B cell (primary cell): ENCODE measurements around the gene SDK1. TPM values are rescaled to one million over a fixed set of nuclear protein-coding genes. Genes with fewer than 3 reads are reported as not detected.

ENCODE experiments used
- ATAC-seq: fragments of 200-7000 bp; cut with Tn5 transposase; one replicate; pipeline ENCODE4 v1.10.0; 2021; ENCODE audit warnings: low read depth, mild to moderate bottlenecking, moderate number of reproducible peaks, moderate library complexity
- CTCF ChIA-PET: fragments of 350-600 bp; sonication (Branson Sonifier 250); formaldehyde crosslinking; loops from one replicate; lab custom pipeline; 2021; ENCODE audit warnings: antibody characterized with exemption, inconsistent platforms; lab: Charles Lee
- POLR2A ChIA-PET: fragments of 350-600 bp; sonication (Branson Sonifier 250); formaldehyde crosslinking; loops from one replicate; lab custom pipeline; 2021; ENCODE audit warnings: antibody characterized with exemption; lab: Charles Lee
- DNase-seq: peaks from one replicate; pipeline ENCODE4 v3.0.0; 2013
- H2AFZ ChIP-seq: 2 replicates; pipeline ENCODE4 v1.6.1; 2012; ENCODE audit warnings: mild to moderate bottlenecking, low read depth, low read length; ENCODE audit not compliant: insufficient read depth, poor library complexity, severe bottlenecking
- H3K27ac ChIP-seq, 2 donors: 1 replicate in 1 of 2; 2 replicates in 1 of 2; pipeline ENCODE4 v1.5.1; 2012 to 2013; ENCODE audit warnings: low read length in 2 of 2, mild to moderate bottlenecking in 2 of 2, moderate library complexity in 1 of 2
- H3K27me3 ChIP-seq, 4 experiments: fragments of 200-600 bp in 1 of 4; sonication (generic) in 1 of 4; replicated peaks in 1 of 4; 1 replicate in 2 of 4; 2 replicates in 2 of 4; pipeline versions ENCODE4 v1.6.1 to v1.7.0; 2013 to 2016; ENCODE audit warnings: low read length in 3 of 4, mild to moderate bottlenecking in 2 of 4, mixed read lengths in 1 of 4, moderate library complexity in 1 of 4; ENCODE audit not compliant: insufficient read depth in 4 of 4, control insufficient read depth in 3 of 4; ENCODE audit errors: control extremely low read depth in 1 of 4
- H3K36me3 ChIP-seq, 2 experiments: replicated peaks in 1 of 2; 1 replicate in 1 of 2; 2 replicates in 1 of 2; pipeline versions ENCODE4 v1.6.1 to v1.7.1; 2013; ENCODE audit warnings: low read length in 1 of 2; ENCODE audit not compliant: insufficient read depth in 2 of 2, control insufficient read depth in 1 of 2; ENCODE audit errors: control extremely low read depth in 1 of 2, extremely low read depth in 1 of 2
- H3K4me1 ChIP-seq, 2 donors: fragments of 200-600 bp in 1 of 2; sonication (generic) in 1 of 2; 1 replicate in 1 of 2; 2 replicates in 1 of 2; pipeline versions ENCODE4 v1.5.1 to v1.6.1; 2013 to 2017; ENCODE audit warnings: low read length in 2 of 2; ENCODE audit not compliant: control insufficient read depth in 2 of 2, insufficient read depth in 2 of 2
- H3K4me2 ChIP-seq: replicated peaks from 2 replicates; pipeline ENCODE3; 2012; ENCODE audit warnings: mild to moderate bottlenecking, low read depth, low read length; ENCODE audit not compliant: poor library complexity, severe bottlenecking
- H3K4me3 ChIP-seq, 5 experiments: fragments of 200-600 bp in 1 of 5; sonication (generic) in 1 of 5; 1 replicate in 3 of 5; 2 replicates in 2 of 5; pipeline versions ENCODE4 v1.5.1 to v1.7.0; 2011 to 2016; ENCODE audit warnings: low read length in 4 of 5, mild to moderate bottlenecking in 4 of 5, low read depth in 2 of 5, control low read depth in 1 of 5, moderate library complexity in 1 of 5; ENCODE audit not compliant: insufficient read depth in 1 of 5; ENCODE audit errors: control extremely low read depth in 1 of 5, extremely low read depth in 1 of 5
- H3K79me2 ChIP-seq: fragments of 200-600 bp; sonication (generic); one replicate; pipeline ENCODE4 v1.6.0; 2016; ENCODE audit warnings: low read length; ENCODE audit not compliant: control insufficient read depth, insufficient read depth
- H3K9ac ChIP-seq: fragments of 200-600 bp; sonication (generic); 2 replicates; pipeline ENCODE4 v1.6.1; 2017; ENCODE audit warnings: mild to moderate bottlenecking, low read length, moderate library complexity
- H3K9me3 ChIP-seq, 3 donors: one replicate each; pipeline versions ENCODE4 v1.6.1 to v1.7.1; 2013; ENCODE audit warnings: low read length in 2 of 3; ENCODE audit not compliant: control insufficient read depth in 2 of 3, insufficient read depth in 1 of 3; ENCODE audit errors: control extremely low read depth in 1 of 3
- H4K20me1 ChIP-seq: 2 replicates; pipeline ENCODE4 v1.6.0; 2012; ENCODE audit warnings: mild to moderate bottlenecking, low read length; ENCODE audit not compliant: insufficient read depth, control insufficient read depth, poor library complexity, severe bottlenecking
- H3K27ac Mint-ChIP-seq: one replicate; pipeline ENCODE4 v1.8.0; 2021; ENCODE audit warnings: mixed read lengths
- H3K27me3 Mint-ChIP-seq: one replicate; pipeline ENCODE4 v1.8.0; 2021; ENCODE audit warnings: mixed read lengths
- H3K4me1 Mint-ChIP-seq: one replicate; pipeline ENCODE4 v1.8.0; 2021; ENCODE audit warnings: mixed read lengths
- H3K4me3 Mint-ChIP-seq: one replicate; pipeline ENCODE4 v1.8.0; 2021; ENCODE audit warnings: mixed read lengths
- H3K9me3 Mint-ChIP-seq: one replicate; pipeline ENCODE4 v1.8.0; 2022; ENCODE audit warnings: mixed read lengths; ENCODE audit not compliant: insufficient read depth
- EZH2 ChIP-seq: IDR thresholded peaks from 2 replicates; pipeline ENCODE4 v1.6.1; 2012; ENCODE audit warnings: borderline replicate concordance, low read depth, mild to moderate bottlenecking, moderate library complexity, low read length; ENCODE audit not compliant: insufficient read depth, poor library complexity, severe bottlenecking
- WGBS: methylation state at CpG from one replicate; pipeline ENCODE4 v1.1.5; 2013; ENCODE audit warnings: missing lambda C conversion rate; ENCODE audit not compliant: insufficient coverage; 5-methylcytosine and 5-hydroxymethylcytosine counted together
- intact Hi-C: fragments of 100-400 bp; cut with micrococcal nuclease; formaldehyde crosslinking; loops from one replicate; pipeline ENCODE4 v1.10.0; 2022
- polyA plus RNA-seq: library from polyadenylated mRNA; depleted of rRNA; stranded (reverse); fragments of >200 nt; gene quantifications from 2 replicates; pipeline ENCODE4 v1.2.3, GENCODE V29; 2012
- total RNA-seq, 2 donors: library from RNA; stranded (reverse); fragments of 120-200 nt in 1 of 2; gene quantifications; 1 replicate in 1 of 2; 2 replicates in 1 of 2; pipeline versions ENCODE4 v1.2.3 to v1.2.4, GENCODE V29; 2013 to 2022
- TF ChIP-seq, protein P1 (sequence below): fragments of 200-600 bp; IDR thresholded peaks from one replicate; pipeline ENCODE4 v1.8.0; 2022; ENCODE audit warnings: antibody characterized with exemption, mild to moderate bottlenecking

The SDK1 gene
- total and polyA plus RNA-seq, 2 donors (not counting 1 experiment from before 2014, with no cell fraction given): 0.73 to 2.0 TPM

DNA sequence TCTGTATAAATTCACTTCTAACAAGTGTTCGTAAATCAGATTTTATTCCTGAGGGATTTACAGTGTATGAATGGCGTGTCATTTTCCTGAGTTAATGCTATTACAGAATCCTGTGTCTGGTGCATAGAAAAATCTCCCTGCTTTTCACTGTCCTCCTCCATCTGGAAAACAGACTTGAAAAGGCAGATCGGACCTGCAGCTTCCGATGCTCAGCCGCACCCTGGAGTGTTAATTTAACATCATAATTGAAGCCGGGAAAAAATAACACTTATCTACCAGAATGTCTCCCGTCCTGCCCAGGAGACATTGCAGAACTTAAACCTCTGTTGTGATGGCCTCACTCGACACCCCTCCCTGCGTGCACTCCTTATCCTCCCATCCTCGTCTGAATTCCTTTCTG lies 939.0 kb downstream of the SDK1 start:
- TF ChIP-seq, protein P1, sequence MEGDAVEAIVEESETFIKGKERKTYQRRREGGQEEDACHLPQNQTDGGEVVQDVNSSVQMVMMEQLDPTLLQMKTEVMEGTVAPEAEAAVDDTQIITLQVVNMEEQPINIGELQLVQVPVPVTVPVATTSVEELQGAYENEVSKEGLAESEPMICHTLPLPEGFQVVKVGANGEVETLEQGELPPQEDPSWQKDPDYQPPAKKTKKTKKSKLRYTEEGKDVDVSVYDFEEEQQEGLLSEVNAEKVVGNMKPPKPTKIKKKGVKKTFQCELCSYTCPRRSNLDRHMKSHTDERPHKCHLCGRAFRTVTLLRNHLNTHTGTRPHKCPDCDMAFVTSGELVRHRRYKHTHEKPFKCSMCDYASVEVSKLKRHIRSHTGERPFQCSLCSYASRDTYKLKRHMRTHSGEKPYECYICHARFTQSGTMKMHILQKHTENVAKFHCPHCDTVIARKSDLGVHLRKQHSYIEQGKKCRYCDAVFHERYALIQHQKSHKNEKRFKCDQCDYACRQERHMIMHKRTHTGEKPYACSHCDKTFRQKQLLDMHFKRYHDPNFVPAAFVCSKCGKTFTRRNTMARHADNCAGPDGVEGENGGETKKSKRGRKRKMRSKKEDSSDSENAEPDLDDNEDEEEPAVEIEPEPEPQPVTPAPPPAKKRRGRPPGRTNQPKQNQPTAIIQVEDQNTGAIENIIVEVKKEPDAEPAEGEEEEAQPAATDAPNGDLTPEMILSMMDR: no peak
- no peak for TF ChIP-seq EZH2
- intact Hi-C loops: no loop called here
- Histone ChIP-seq H3K36me3 (no peaks in the 10 kb centered on the region), H3K27me3 (no peaks in the 10 kb centered on the region), H3K4me1 (no peaks in the 10 kb centered on the region), H3K4me2 (no peak overlapping the region), H3K27ac (no peak overlapping the region), H2AFZ (no peak overlapping the region), H3K9ac (no peak overlapping the region), H3K79me2 (no peaks in the 10 kb centered on the region), H3K9me3 (peaks cover 0 to 23% (median 0%) of the 10 kb centered on the region in 3 donors), H4K20me1 (no peaks in the 10 kb centered on the region), H3K4me3 (no peak overlapping the region)
- Mint-ChIP-seq H3K27ac (no peak overlapping the region), H3K4me1 (no peaks in the 10 kb centered on the region), H3K27me3 (no peaks in the 10 kb centered on the region), H3K9me3 (peaks cover 3% of the 10 kb centered on the region), H3K4me3 (no peak overlapping the region)
- ATAC-seq: no peak
- ChIA-PET POLR2A (no interaction called here), CTCF (no interaction called here)
- WGBS: 91% methylated on average over 8 of the region's 10 CpGs
- DNase-seq: no peak

DNA sequence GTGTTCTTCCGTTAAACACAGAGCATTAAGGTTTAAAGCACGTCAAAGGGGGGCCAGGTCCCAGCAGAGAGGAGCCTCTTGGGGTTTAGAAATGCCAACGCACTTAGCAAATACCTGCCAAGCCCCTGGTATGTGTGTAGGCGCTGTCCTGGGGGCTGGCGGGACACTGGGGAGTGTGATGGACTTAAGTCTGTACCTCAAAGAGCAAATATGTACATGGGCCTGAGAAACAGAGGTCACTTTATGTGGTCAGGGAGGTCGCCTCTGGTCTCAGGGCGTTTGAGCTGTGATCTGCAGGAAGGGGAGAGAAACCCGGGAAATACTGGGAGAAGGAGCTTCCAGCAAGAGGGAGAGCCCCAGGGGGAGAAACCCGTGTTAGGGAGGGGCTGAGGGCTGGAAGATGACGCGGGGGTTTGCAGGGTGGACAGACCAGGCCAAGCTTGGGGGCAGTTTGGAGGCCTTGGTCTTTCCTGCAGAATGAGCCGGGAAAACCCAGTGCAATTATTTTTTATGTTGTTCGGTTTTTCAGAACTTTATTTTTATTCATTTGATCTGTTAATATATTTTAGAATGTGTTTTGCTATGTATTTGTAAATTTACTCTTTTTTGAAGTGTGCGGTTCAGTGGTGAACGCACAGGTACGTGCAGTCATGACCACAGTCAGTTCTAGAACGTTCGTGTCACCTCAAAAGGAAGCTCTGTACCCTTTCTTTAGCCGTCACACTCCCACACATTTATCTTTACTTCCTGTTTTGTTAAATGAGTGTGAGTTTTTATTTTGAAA lies 939.7 kb downstream of the SDK1 start:
- Histone ChIP-seq H3K27me3 (no peaks in the 10 kb centered on the region), H2AFZ (no peak overlapping the region), H3K27ac (no peak overlapping the region), H3K9me3 (peaks cover 0 to 29% (median 0%) of the 10 kb centered on the region in 3 donors), H3K4me1 (no peaks in the 10 kb centered on the region), H3K4me3 (no peak overlapping the region), H3K9ac (no peak overlapping the region), H3K36me3 (no peaks in the 10 kb centered on the region), H4K20me1 (no peaks in the 10 kb centered on the region), H3K4me2 (no peak overlapping the region), H3K79me2 (no peaks in the 10 kb centered on the region)
- DNase-seq (no peak), ATAC-seq (no peak)
- POLR2A ChIA-PET: no interaction called here
- Mint-ChIP-seq H3K27ac (no peak overlapping the region), H3K4me3 (no peak overlapping the region), H3K4me1 (no peaks in the 10 kb centered on the region), H3K9me3 (peaks cover 3% of the 10 kb centered on the region), H3K27me3 (no peaks in the 10 kb centered on the region)
- intact Hi-C loops: no loop called here
- CTCF ChIA-PET: no interaction called here
- TF ChIP-seq, protein P1: no peak
- no peak for TF ChIP-seq EZH2
- whole genome bisulfite sequencing: 92% methylated on average over 11 of the region's 19 CpGs
